Osteoblast (primary cell): ENCODE results near the gene ANO3. TPM values are rescaled to one million over a fixed set of nuclear protein-coding genes. Genes with fewer than 3 reads are reported as not detected.

Experiments used
- DNase-seq: peaks from one replicate; pipeline ENCODE4 v3.0.0; 2011; ENCODE audit warnings: low spot score, mixed read lengths; ENCODE audit not compliant: insufficient read length; ENCODE audit errors: missing footprints
- H2AFZ ChIP-seq: 2 replicates; pipeline ENCODE4 v1.6.0; 2011; ENCODE audit warnings: mild to moderate bottlenecking, low read length
- H3K27ac ChIP-seq: 2 replicates; pipeline ENCODE4 v1.5.1; 2011; ENCODE audit warnings: mild to moderate bottlenecking, low read depth, low read length, moderate library complexity
- H3K27me3 ChIP-seq: 2 replicates; pipeline ENCODE4 v1.6.0; 2012; ENCODE audit warnings: mild to moderate bottlenecking, control low read depth, inconsistent platforms, low read length, moderate library complexity; ENCODE audit not compliant: insufficient read depth
- H3K36me3 ChIP-seq: 2 replicates; pipeline ENCODE4 v1.5.1; 2011; ENCODE audit warnings: mild to moderate bottlenecking, low read length, control low read depth, moderate library complexity; ENCODE audit not compliant: insufficient read depth
- H3K4me1 ChIP-seq: 2 replicates; pipeline ENCODE4 v1.5.1; 2011; ENCODE audit warnings: mild to moderate bottlenecking, low read length, control low read depth, moderate library complexity; ENCODE audit not compliant: insufficient read depth
- H3K4me2 ChIP-seq: 2 replicates; pipeline ENCODE4 v1.6.0; 2011; ENCODE audit warnings: mild to moderate bottlenecking, low read length; ENCODE audit not compliant: insufficient read depth
- H3K4me3 ChIP-seq: fragments of 200-600 bp; sonication (generic); 3 replicates; pipeline ENCODE4 v1.5.1; 2012; ENCODE audit warnings: mild to moderate bottlenecking, low read length, inconsistent platforms; ENCODE audit not compliant: insufficient read depth
- H3K79me2 ChIP-seq: 2 replicates; pipeline ENCODE4 v1.6.0; 2012; ENCODE audit warnings: mild to moderate bottlenecking, low read length, control low read depth, inconsistent platforms; ENCODE audit not compliant: insufficient read depth
- H3K9me3 ChIP-seq: 2 replicates; pipeline ENCODE4 v1.5.1; 2011; ENCODE audit warnings: low read depth, low read length, control low read depth
- H4K20me1 ChIP-seq: 2 replicates; pipeline ENCODE4 v1.6.0; 2012; ENCODE audit warnings: mild to moderate bottlenecking, low read length, control low read depth; ENCODE audit not compliant: insufficient read depth
- CTCF ChIP-seq: IDR thresholded peaks from 2 replicates; pipeline ENCODE4 v1.5.1; 2011; ENCODE audit warnings: mild to moderate bottlenecking, low read depth, low read length, moderate library complexity; ENCODE audit errors: extremely low read depth
- total RNA-seq: library from RNA; depleted of rRNA; stranded (reverse); fragments of >200 nt; gene quantifications from 2 replicates; pipeline ENCODE4 v1.2.3, GENCODE V29; 2012

The ANO3 gene
- total RNA-seq, 1 donor, result under 0.01 TPM

DNA sequence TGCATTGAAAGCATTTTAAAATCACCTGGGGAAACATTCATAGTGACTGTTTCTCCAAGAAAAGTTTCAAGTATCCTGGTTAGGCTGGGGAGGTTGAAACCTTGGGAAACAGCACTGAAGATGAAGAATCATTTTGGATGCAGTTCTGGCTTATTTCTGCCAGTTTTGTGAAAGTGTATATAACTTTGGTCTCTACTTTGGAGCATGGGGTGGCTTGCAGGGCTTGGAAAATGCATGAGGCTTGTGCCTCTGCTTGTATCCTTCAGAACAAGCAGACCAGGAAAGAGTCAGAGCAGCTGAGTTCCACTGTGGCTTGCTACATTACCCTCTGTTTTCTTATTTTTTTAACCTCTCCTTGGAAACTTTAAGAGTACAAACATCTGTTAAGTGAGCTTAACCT is 370.5 kb downstream of the ANO3 start:
- no peak for DNase-seq
- no peak overlapping the region for H3K27ac ChIP-seq
- no peaks in the 10 kb centered on the region for H3K36me3 ChIP-seq
- no peak overlapping the region for H3K4me2 ChIP-seq
- H3K4me3 ChIP-seq, result no peak overlapping the region
- H3K27me3 ChIP-seq, result no peaks in the 10 kb centered on the region
- H3K9me3 ChIP-seq, result no peaks in the 10 kb centered on the region
- no peaks in the 10 kb centered on the region for H4K20me1 ChIP-seq
- TF ChIP-seq CTCF, result no peak
- no peak overlapping the region for H2AFZ ChIP-seq
- H3K79me2 ChIP-seq, result no peaks in the 10 kb centered on the region
- no peaks in the 10 kb centered on the region for H3K4me1 ChIP-seq

DNA sequence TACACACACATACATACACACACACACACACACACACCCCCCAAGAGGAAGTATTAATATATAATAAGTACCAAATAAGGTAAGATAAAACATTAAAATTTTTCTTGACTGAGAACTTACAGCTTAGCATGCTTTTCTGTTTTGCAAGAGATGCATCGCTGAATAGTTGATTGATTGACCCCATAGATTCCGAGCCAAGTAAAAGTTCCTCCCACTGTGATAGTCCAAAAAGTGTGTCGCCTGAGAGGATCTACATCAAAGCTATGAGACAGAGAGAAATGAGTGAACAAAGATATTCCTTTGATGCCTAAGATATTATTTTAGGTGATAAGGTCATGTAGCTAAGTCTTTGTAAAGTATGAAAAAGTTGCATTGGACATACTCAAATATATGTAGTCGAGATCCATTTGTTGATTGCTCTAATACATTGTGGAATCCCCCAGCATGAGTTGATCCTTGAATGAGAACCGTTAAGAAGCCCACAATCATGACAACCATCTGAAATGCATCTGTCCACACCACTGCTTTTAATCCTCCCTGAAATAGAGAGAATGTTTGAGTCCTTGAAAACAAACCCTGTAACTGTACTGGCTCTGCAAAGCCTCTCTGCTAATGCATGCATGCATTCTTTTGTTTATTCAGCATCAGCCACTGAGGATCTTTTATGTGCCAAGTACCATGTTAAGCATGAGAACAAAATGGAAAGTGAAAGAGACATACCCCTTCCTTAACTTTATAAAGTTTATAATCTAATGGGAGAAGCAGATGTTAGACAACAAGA is 371.7 kb downstream of the ANO3 start:
- Histone ChIP-seq H4K20me1 (no peaks in the 10 kb centered on the region), H3K27me3 (no peaks in the 10 kb centered on the region), H2AFZ (no peak overlapping the region), H3K4me2 (no peak overlapping the region), H3K9me3 (no peaks in the 10 kb centered on the region), H3K4me1 (no peaks in the 10 kb centered on the region), H3K4me3 (no peak overlapping the region), H3K36me3 (no peaks in the 10 kb centered on the region), H3K79me2 (no peaks in the 10 kb centered on the region), H3K27ac (no peak overlapping the region)
- no peak for DNase-seq
- TF ChIP-seq CTCF, result no peak

DNA sequence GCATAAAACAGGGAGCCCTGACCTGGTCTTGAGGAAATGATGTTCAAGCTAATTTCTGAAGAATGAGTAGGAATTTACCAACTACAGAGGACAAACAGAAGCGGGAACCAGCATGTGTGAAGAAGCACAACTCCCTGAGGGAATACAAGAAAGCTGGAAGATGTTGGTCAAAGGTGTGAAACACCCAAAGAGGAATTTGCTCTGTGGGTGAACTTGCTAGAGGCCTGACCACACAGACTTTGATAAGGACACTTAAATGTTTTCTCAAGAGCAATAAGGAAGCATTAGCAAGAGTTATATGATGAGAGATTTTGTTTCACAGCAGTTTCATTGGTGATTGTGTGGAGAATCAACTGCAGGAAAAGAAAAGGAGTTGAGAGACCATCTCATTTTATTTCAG is 372.3 kb downstream of the ANO3 start:
- Histone ChIP-seq H3K9me3 (no peaks in the 10 kb centered on the region), H3K79me2 (no peaks in the 10 kb centered on the region), H2AFZ (no peak overlapping the region), H4K20me1 (no peaks in the 10 kb centered on the region), H3K27me3 (no peaks in the 10 kb centered on the region), H3K36me3 (no peaks in the 10 kb centered on the region), H3K4me3 (no peak overlapping the region), H3K27ac (no peak overlapping the region), H3K4me1 (no peaks in the 10 kb centered on the region), H3K4me2 (no peak overlapping the region)
- TF ChIP-seq CTCF, result no peak
- DNase-seq, result no peak

DNA sequence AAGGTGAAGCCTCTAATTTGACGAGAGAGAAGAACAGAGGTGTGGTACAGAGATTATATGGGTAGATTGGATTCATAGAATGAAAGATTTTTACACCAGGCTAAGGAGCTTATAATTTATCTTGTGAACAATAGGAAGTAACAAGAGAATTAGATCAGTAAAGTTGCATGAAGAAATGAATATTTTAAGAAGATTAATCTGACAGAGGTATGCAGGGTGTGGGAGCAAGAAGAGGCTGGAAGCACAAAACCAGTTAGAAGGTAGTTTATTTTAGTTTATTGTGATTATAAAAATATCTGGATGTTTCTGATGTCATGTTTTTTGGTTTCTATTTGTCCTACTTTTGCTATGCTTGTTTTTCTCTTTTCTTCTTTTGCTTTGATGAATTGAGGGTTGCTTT is 374.3 kb downstream of the ANO3 start:
- Histone ChIP-seq H4K20me1 (no peaks in the 10 kb centered on the region), H3K36me3 (no peaks in the 10 kb centered on the region), H3K27me3 (no peaks in the 10 kb centered on the region), H2AFZ (no peak overlapping the region), H3K4me3 (no peak overlapping the region), H3K27ac (no peak overlapping the region), H3K4me1 (no peaks in the 10 kb centered on the region), H3K4me2 (no peak overlapping the region), H3K9me3 (no peaks in the 10 kb centered on the region), H3K79me2 (no peaks in the 10 kb centered on the region)
- DNase-seq, result no peak
- no peak for TF ChIP-seq CTCF
